ENCODE data around the gene EMP3. TPM values are rescaled to one million over a fixed set of nuclear protein-coding genes. Genes with fewer than 3 reads are reported as not detected.
"Not testable (repeated sequence)": the region's sequence is repeated elsewhere in the genome, so short reads cannot be mapped to it uniquely, and the experiment has no call there.

Gene EMP3, protein sequence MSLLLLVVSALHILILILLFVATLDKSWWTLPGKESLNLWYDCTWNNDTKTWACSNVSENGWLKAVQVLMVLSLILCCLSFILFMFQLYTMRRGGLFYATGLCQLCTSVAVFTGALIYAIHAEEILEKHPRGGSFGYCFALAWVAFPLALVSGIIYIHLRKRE
- 3.3 and 3.4 TPM in 2 replicates for total RNA-seq

- peak in 1 of 2 donors; percentile 52 for DNase-seq (ENCODE audit: low read depth in 2 of 2)
These were observed at the start of gene EMP3 for GRCh38 chr19:48325265-48325910. EMP3 (plus strand) TSS chr19:48325552; CDS start chr19:48326845, 1,293 bp downstream.

DNA sequence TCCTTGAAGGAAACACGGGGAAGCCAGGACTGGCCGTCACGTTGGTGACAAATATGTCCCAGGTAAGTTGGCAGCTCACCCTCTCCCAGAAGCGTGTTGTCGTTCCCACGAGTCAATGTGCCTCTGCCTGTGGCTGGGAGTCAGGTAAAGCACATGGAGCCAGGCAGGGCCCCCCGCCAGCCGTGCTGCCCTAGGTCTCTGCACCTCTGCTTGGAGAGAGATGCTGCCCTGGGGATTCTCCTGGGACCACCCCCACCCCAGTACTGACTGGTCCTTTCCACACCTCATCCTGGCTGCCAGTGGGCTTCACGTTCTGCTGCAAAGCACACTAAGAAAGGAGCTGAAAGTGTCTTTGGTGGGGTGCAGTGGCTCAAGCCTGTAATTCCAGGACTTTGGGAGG is 45.6 kb upstream of the EMP3 start:
- no peak for DNase-seq (ENCODE audit: low read depth in 2 of 2)

DNA sequence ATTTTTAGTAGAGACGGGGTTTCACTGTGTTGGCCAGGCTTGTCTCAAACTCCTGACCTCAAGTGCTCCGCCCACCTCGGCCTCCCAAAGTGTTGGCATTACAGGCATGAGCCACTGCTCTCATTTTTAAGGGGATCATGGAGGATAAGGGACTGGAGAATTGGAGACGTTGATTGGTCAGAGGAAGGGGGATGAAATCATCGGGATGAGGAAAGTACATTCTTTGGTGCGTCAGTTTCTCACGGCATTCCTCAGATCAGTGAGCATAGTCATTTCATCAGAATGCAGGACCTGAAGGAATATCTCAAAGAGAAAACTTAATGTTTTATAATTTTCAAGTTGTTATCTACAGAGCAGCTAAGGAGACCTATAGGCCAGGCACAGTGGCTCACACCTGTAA is 41.4 kb upstream of the EMP3 start:
- DNase-seq (ENCODE audit: low read depth in 2 of 2), result no peak

DNA sequence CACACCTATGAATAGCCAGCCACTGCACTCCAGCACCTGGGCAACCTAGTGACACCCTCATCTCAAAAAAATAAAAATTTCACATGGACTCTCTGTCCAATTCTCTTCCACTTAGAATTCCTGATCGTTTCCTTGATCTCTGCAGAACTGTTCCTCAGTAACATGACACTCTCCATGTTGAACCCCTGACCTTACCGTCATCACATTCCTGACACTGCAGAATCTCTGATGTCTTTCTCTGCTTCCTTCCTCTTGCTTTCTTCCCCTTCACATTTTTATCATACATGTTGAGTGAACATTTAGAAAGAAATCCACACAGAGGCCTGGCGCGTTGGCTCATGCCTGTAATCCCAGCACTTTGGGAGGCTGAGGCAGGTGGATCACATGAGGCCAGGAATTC is 40.5 kb upstream of the EMP3 start:
- DNase-seq (ENCODE audit: low read depth in 2 of 2), result no peak

- DNase-seq (ENCODE audit: low read depth in 2 of 2), result no peak
These were observed 37.6 kb upstream of the EMP3 start for GRCh38 chr19:48287748-48288147.

DNA sequence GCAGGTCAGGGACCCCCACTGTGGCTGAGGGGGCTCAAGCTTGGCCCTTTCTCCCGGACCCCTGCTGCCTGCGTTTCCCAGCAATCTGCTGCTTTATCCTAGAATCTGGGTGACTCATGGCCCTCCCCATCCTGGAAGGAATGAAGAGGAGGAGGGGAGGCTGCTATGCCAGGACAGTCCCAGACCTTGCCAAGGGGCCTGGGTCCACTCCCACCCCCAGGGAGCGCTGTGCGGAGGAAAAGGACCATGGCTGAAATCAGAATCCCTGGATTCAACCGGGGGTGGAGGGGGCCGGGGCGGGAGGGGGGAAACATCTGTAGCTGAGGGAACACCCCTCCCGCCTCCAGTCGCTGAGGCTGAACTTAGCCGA is 35.0 kb upstream of the EMP3 start:
- peak in 1 of 2 donors; percentile 29 for DNase-seq (ENCODE audit: low read depth in 2 of 2)

- DNase-seq (ENCODE audit: low read depth in 2 of 2), result peak in 1 of 2 donors; percentile 70
These were observed 34.4 kb upstream of the EMP3 start for GRCh38 chr19:48290771-48291488.

- DNase-seq (ENCODE audit: low read depth in 2 of 2), result not testable (repeated sequence)
These were observed 33.9 kb upstream of the EMP3 start for GRCh38 chr19:48291489-48291815.

- DNase-seq (ENCODE audit: low read depth in 2 of 2), result no peak
These were observed 32.6 kb upstream of the EMP3 start for GRCh38 chr19:48292798-48293197.

DNA sequence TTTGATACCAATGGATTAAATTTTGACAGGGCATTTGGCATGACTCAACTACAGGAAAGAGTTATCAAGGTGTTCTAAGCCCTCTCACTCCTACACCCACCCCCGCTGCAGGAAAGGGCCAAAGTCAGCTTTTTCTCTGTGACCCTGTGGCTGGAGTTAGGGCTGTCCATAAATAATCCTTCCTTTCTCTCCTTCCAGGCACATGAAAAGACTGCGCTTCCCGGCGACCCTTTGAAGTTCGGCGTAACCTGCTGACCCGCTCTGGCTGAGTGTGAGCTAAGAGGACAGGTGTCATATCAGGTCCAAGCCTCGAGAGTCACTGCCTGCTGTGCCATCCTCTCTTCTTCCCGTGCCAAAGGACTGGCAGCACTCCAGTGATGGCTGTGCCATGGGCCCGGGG is 29.9 kb upstream of the EMP3 start:
- DNase-seq (ENCODE audit: low read depth in 2 of 2), result peak; percentile 12 to 36

- DNase-seq (ENCODE audit: low read depth in 2 of 2), result no peak
These were observed 28.2 kb upstream of the EMP3 start for GRCh38 chr19:48296963-48297734.

DNA sequence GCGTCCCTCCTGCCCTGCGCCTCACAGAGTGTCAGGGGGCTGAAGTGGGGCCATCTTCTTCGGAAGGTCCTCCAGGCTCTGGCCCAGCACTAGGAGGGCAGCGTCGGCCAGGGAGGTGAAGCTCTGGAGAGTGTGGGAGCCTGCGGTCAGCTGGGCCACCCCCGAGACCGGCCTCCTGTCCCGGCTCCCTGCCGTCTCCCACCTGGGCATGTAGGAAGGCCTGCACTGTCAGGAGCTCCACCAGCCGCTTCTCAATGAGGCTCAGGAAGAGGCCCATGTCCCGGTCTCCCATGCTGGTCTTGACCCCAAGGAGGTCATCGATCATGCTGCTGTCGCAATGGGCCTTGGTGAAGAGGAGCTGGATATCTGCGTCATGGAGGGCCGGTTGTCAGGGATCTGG is 27.4 kb upstream of the EMP3 start:
- no peak for DNase-seq (ENCODE audit: low read depth in 2 of 2)

GRCh38 chr19:48301886-48302599 is 23.3 kb upstream of the EMP3 start:
- no peak for DNase-seq (ENCODE audit: low read depth in 2 of 2)

- no peak for DNase-seq (ENCODE audit: low read depth in 2 of 2)
These were observed 22.8 kb upstream of the EMP3 start for GRCh38 chr19:48302600-48302959.

DNA sequence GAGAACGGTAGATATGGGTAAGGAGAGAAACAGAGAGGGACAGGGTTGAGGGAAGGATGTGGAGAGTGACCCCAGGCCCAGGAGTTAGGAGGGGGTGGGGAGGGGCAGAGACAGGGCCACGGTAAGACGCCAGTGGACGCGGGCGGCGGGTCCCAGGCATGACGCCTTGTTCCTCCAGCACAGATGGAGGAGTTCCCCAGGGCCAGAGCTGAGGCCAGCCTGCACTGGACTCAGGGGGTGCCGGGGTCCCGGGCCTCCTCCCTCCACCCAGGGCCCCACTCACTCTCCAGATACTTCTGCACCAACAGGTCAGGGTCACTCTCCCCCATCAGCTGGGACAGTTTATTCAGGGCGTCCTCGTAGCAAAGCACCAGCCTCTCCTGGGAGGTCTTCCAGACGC is 22.0 kb upstream of the EMP3 start:
- no peak for DNase-seq (ENCODE audit: low read depth in 2 of 2)

DNA sequence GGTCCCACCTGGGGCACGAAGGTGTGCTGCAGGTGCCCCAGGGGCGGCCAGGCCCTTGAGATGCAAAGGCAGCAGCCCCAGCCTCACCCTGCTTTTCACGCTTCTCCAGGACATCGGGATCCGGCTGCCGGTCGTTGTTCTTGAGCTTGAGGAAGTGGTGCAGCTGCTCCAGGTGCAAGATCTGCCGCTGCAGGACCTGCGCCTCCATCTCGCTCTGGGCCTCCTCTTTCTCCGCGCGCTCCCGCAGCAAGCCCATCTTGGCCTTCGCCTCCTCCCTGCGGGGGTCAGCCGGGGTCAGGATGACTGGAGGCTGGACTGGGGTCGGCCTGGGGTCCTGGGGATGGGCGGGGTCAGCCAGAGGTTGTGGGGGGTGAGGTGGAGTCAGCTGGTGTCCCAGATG is 21.5 kb upstream of the EMP3 start:
- DNase-seq (ENCODE audit: low read depth in 2 of 2), result no peak

GRCh38 chr19:48308631-48309586 is 16.4 kb upstream of the EMP3 start:
- peak in 1 of 2 donors; percentile 44 for DNase-seq (ENCODE audit: low read depth in 2 of 2)

GRCh38 chr19:48309731-48310130 is 15.6 kb upstream of the EMP3 start:
- not testable (repeated sequence) for DNase-seq (ENCODE audit: low read depth in 2 of 2)

DNA sequence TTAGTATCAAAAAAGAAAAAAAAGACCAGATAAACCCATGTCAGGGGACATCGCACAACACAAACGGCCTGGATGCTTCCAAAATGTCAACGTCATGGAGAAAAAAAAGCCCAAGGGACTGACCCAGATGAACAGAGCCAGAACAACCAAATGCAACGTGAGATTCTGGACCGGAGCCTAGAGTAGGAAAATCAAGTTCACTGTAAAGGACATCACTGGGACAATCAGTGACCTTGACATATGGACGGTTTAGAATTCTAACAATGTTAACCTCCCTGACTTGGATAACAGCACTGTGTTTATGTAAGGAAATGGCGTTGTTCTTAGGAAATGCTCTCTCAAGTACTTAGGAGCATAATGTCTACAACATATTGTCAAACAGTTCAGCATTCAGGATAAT is 15.1 kb upstream of the EMP3 start:
- DNase-seq (ENCODE audit: low read depth in 2 of 2), result peak; percentile 90 to 91

DNA sequence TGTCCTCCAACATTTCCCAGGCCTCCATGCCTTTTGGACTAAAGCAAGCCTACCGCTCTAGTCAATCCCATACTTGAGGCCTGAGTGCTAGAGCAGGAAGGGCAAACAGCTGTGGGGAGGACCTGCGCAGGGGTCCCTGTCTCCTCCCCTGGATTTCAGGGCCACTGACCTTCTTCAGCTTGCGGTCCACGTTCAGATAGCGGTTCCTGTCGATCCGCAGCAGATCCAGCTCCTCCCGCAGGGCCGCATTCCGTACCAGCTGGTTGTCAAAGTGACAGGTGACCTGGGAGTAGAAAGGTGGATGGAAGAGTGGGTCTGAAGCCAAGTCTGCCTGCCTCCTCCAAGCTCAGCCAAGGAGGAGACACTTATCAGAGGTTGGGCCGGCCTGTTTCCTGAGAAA is 14.0 kb upstream of the EMP3 start:
- DNase-seq (ENCODE audit: low read depth in 2 of 2), result no peak

DNA sequence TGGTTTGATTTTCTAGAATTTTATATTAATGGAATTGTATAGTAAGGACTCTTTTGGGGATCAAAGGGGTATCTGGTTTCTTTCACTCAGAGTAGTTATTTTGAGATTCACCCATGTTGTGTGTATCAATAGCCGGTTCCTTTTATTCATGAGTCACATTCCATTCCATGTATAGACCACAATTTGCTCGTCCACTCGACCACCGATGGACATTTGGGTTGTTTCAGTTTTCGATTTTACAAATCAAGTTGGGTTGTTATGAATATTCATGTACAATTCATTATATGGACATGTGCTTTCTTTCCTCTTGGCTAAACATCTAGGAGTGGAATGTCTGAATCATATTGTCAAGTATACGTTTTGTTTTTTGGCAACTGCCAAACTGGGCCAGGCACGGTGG is 9.6 kb upstream of the EMP3 start:
- DNase-seq (ENCODE audit: low read depth in 2 of 2), result no peak

All from dermis microvascular lymphatic vessel endothelial cell (primary cell).